Measurements from ENCODE around the gene DCUN1D5. TPM values are rescaled to one million over a fixed set of nuclear protein-coding genes. Genes with fewer than 3 reads are reported as not detected.

Gene DCUN1D5
- total and polyA plus RNA-seq, 2 experiments from 2014 or later, result 136 to 189 TPM

DNA sequence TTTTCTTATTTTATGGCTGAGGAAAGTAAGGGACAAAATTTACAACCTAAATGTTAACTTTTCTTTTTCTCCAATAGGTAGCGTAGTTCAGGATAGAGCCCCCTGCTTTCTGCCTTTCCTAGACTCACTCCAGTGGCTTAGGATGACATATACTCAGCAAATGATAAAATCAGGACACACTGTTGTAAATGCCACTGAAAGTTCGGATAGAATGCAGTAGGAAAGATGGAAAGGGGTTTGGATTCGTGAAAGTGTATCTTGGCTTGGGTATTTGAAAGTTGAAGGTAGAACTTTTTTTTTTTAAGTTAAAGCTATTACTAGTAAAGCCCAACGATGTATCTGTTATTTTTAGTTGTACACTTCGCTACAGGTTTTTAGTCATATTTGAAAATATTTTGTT lies 19.4 kb upstream of the DCUN1D5 start (continued):
- TF ChIP-seq, protein P1, sequence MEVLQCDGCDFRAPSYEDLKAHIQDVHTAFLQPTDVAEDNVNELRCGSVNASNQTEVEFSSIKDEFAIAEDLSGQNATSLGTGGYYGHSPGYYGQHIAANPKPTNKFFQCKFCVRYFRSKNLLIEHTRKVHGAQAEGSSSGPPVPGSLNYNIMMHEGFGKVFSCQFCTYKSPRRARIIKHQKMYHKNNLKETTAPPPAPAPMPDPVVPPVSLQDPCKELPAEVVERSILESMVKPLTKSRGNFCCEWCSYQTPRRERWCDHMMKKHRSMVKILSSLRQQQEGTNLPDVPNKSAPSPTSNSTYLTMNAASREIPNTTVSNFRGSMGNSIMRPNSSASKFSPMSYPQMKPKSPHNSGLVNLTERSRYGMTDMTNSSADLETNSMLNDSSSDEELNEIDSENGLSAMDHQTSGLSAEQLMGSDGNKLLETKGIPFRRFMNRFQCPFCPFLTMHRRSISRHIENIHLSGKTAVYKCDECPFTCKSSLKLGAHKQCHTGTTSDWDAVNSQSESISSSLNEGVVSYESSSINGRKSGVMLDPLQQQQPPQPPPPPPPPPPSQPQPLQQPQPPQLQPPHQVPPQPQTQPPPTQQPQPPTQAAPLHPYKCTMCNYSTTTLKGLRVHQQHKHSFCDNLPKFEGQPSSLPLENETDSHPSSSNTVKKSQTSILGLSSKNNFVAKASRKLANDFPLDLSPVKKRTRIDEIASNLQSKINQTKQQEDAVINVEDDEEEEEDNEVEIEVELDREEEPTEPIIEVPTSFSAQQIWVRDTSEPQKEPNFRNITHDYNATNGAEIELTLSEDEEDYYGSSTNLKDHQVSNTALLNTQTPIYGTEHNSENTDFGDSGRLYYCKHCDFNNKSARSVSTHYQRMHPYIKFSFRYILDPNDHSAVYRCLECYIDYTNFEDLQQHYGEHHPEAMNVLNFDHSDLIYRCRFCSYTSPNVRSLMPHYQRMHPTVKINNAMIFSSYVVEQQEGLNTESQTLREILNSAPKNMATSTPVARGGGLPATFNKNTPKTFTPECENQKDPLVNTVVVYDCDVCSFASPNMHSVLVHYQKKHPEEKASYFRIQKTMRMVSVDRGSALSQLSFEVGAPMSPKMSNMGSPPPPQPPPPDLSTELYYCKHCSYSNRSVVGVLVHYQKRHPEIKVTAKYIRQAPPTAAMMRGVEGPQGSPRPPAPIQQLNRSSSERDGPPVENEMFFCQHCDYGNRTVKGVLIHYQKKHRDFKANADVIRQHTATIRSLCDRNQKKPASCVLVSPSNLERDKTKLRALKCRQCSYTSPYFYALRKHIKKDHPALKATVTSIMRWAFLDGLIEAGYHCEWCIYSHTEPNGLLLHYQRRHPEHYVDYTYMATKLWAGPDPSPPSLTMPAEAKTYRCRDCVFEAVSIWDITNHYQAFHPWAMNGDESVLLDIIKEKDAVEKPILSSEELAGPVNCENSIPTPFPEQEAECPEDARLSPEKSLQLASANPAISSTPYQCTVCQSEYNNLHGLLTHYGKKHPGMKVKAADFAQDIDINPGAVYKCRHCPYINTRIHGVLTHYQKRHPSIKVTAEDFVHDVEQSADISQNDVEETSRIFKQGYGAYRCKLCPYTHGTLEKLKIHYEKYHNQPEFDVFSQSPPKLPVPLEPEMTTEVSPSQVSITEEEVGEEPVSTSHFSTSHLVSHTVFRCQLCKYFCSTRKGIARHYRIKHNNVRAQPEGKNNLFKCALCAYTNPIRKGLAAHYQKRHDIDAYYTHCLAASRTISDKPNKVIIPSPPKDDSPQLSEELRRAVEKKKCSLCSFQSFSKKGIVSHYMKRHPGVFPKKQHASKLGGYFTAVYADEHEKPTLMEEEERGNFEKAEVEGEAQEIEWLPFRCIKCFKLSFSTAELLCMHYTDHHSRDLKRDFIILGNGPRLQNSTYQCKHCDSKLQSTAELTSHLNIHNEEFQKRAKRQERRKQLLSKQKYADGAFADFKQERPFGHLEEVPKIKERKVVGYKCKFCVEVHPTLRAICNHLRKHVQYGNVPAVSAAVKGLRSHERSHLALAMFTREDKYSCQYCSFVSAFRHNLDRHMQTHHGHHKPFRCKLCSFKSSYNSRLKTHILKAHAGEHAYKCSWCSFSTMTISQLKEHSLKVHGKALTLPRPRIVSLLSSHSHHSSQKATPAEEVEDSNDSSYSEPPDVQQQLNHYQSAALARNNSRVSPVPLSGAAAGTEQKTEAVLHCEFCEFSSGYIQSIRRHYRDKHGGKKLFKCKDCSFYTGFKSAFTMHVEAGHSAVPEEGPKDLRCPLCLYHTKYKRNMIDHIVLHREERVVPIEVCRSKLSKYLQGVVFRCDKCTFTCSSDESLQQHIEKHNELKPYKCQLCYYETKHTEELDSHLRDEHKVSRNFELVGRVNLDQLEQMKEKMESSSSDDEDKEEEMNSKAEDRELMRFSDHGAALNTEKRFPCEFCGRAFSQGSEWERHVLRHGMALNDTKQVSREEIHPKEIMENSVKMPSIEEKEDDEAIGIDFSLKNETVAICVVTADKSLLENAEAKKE (CRISPR knock-in tag; IDR thresholded peaks at IDR 0.05), result no peak
- TF ChIP-seq ZNF114 (CRISPR knock-in tag; IDR thresholded peaks at IDR 0.05) (no peak), NANOG (IDR thresholded peaks at IDR 0.05; ENCODE audit: borderline replicate concordance) (no peak)
- TF ChIP-seq, protein P2, sequence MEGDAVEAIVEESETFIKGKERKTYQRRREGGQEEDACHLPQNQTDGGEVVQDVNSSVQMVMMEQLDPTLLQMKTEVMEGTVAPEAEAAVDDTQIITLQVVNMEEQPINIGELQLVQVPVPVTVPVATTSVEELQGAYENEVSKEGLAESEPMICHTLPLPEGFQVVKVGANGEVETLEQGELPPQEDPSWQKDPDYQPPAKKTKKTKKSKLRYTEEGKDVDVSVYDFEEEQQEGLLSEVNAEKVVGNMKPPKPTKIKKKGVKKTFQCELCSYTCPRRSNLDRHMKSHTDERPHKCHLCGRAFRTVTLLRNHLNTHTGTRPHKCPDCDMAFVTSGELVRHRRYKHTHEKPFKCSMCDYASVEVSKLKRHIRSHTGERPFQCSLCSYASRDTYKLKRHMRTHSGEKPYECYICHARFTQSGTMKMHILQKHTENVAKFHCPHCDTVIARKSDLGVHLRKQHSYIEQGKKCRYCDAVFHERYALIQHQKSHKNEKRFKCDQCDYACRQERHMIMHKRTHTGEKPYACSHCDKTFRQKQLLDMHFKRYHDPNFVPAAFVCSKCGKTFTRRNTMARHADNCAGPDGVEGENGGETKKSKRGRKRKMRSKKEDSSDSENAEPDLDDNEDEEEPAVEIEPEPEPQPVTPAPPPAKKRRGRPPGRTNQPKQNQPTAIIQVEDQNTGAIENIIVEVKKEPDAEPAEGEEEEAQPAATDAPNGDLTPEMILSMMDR (conservative IDR thresholded peaks at IDR 0.05; ENCODE audit: low read depth in 2 of 2), result no peak

- Histone ChIP-seq H2AFZ (no peak overlapping the region), H3K4me1 (ENCODE audit: insufficient read depth) (peaks cover 8% of the 10 kb centered on the region; the same call in 1 of the 2 replicates), H3K9me2 (ENCODE audit: insufficient read depth) (no peaks in the 10 kb centered on the region), H3K27me3 (ENCODE audit: insufficient read depth) (no peaks in the 10 kb centered on the region), H3K36me3 (ENCODE audit: insufficient read depth) (0 out of 2 replicates have a peak, but pooled peaks cover 2% of the 10 kb centered on the region), H4K20me1 (replicated peaks; ENCODE audit: insufficient read depth) (no peaks in the 10 kb centered on the region), H3K4me3 (peak overlapping the region; percentile 89), H3K79me2 (replicated peaks; ENCODE audit: insufficient read depth) (peaks cover 4% of the 10 kb centered on the region; the same call in 1 of the 2 replicates), H3K27ac (ENCODE audit: low read depth) (no peak overlapping the region), H3K4me2 (peak overlapping the region; percentile 86), H3F3A (replicated peaks; ENCODE audit: low read depth) (no peaks in the 10 kb centered on the region)
- Mint-ChIP-seq H3K4me3 (peak overlapping the region; percentile 94), H3K36me3 (ENCODE audit: low read depth) (peaks cover 13% of the 10 kb centered on the region; the same call in 2 of the 3 replicates), H3K4me1 (peaks cover 11% of the 10 kb centered on the region; the same call in 2 of the 3 replicates), H3K27me3 (ENCODE audit: insufficient read depth, low read depth, poor library complexity) (peaks cover 7% of the 10 kb centered on the region), H3K9me3 (no peaks in the 10 kb centered on the region), H3K27ac (no peak overlapping the region)
- DNase-seq (ENCODE audit: low spot score) (no peak), ATAC-seq (no peak)
- TF ChIP-seq EZH2 (IDR thresholded peaks at IDR 0.05; ENCODE audit: low read depth, unreplicated experiment) (no peak), POLR2AphosphoS5 (IDR thresholded peaks at IDR 0.05; ENCODE audit: low read depth) (no peak), ZNF331 (CRISPR knock-in tag; IDR thresholded peaks at IDR 0.05; ENCODE audit: low read depth) (no peak), ZNF114 (CRISPR knock-in tag; IDR thresholded peaks at IDR 0.05) (no peak)
- TF ChIP-seq, protein P2 (conservative IDR thresholded peaks at IDR 0.05; ENCODE audit: low read depth in 2 of 2), result no peak
Observed at GRCh38 chr11:103110391-103110790, 18.4 kb upstream of the DCUN1D5 start.
